Glutamatergic neuron (in vitro differentiated cells): Measurements from ENCODE around the gene ARHGAP31. TPM values are rescaled to one million over a fixed set of nuclear protein-coding genes. Genes with fewer than 3 reads are reported as not detected.

Experiments
- DNase-seq: peaks from one replicate; pipeline ENCODE4 v3.0.0; 2022
- H3K27ac Mint-ChIP-seq: one replicate; pipeline ENCODE4 v1.8.0; 2020; ENCODE audit warnings: mild to moderate bottlenecking, mixed read lengths, inconsistent platforms; ENCODE audit not compliant: unreplicated experiment
- H3K27me3 Mint-ChIP-seq: one replicate; pipeline ENCODE4 v1.8.0; 2020; ENCODE audit warnings: mild to moderate bottlenecking, moderate library complexity, mixed read lengths, inconsistent platforms; ENCODE audit not compliant: unreplicated experiment
- H3K36me3 Mint-ChIP-seq: one replicate; pipeline ENCODE4 v1.8.0; 2020; ENCODE audit warnings: mild to moderate bottlenecking, mixed read lengths, inconsistent platforms; ENCODE audit not compliant: unreplicated experiment
- H3K4me1 Mint-ChIP-seq: one replicate; pipeline ENCODE4 v1.8.0; 2020; ENCODE audit warnings: mild to moderate bottlenecking, low read depth, mixed read lengths, inconsistent platforms; ENCODE audit not compliant: unreplicated experiment
- H3K4me3 Mint-ChIP-seq: one replicate; pipeline ENCODE4 v1.8.0; 2020; ENCODE audit warnings: mild to moderate bottlenecking, mixed read lengths, inconsistent platforms; ENCODE audit not compliant: unreplicated experiment
- H3K9me3 Mint-ChIP-seq: one replicate; pipeline ENCODE4 v1.8.0; 2020; ENCODE audit warnings: mild to moderate bottlenecking, moderate library complexity, mixed read lengths, inconsistent platforms; ENCODE audit not compliant: unreplicated experiment
- total RNA-seq: library from RNA; stranded (reverse); fragmentation: NEBNext Ultra II Directional; extraction: Animal tissue kit (Norgen Biotek cat#: 25700); gene quantifications from one replicate; pipeline ENCODE4 v1.2.1, GENCODE V29; 2021; ENCODE audit not compliant: unreplicated experiment
- TF ChIP-seq, protein P1 (sequence below): fragments of 200-600 bp; sonication (generic); IDR thresholded peaks from one replicate; pipeline ENCODE4 v1.5.0; 2021; ENCODE audit not compliant: partially characterized antibody, unreplicated experiment

ARHGAP31 gene
- total RNA-seq, 1 donor from 2014 or later: 0.20 TPM

DNA sequence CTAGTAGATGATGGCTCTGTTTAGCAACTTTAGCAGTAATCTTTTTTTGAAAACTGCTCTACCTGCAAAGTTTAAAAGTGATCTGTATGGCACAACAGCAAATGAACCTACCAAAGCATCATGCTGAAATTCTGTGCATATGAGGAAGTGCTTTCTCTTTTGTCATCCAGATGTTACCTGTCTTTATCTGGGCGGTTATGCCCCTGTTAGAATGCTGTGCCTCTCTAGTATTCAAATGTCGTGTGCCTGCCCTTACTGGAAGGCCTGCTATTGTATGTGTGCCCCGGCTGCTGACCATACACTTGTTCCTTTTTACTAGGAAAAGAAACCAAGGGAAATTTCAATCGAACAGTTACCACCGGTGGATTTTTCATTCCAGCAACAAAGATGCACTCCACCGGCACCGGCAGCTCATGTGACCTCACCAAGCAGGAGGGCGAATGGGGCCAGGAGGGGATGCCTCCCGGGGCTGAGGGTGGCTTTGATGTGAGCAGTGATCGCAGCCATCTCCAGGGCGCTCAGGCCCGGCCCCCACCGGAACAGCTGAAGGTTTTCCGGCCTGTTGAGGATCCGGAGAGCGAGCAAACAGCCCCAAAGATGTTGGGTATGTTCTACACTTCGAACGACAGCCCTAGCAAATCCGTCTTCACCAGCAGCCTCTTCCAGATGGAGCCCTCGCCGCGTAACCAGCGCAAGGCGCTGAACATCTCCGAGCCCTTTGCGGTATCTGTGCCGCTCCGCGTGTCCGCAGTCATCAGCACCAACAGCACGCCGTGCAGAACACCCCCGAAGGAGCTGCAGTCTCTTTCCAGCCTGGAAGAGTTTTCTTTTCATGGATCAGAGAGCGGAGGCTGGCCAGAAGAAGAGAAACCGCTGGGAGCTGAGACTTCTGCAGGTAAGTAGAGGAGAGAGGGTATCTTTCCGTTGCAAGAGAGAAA, 107.6 kb downstream of the ARHGAP31 start:
- DNase-seq: peak; percentile 19
- peaks cover under 1% of the 10 kb centered on the region for H3K27me3 Mint-ChIP-seq
- TF ChIP-seq, protein P1, sequence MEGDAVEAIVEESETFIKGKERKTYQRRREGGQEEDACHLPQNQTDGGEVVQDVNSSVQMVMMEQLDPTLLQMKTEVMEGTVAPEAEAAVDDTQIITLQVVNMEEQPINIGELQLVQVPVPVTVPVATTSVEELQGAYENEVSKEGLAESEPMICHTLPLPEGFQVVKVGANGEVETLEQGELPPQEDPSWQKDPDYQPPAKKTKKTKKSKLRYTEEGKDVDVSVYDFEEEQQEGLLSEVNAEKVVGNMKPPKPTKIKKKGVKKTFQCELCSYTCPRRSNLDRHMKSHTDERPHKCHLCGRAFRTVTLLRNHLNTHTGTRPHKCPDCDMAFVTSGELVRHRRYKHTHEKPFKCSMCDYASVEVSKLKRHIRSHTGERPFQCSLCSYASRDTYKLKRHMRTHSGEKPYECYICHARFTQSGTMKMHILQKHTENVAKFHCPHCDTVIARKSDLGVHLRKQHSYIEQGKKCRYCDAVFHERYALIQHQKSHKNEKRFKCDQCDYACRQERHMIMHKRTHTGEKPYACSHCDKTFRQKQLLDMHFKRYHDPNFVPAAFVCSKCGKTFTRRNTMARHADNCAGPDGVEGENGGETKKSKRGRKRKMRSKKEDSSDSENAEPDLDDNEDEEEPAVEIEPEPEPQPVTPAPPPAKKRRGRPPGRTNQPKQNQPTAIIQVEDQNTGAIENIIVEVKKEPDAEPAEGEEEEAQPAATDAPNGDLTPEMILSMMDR: no peak

DNA sequence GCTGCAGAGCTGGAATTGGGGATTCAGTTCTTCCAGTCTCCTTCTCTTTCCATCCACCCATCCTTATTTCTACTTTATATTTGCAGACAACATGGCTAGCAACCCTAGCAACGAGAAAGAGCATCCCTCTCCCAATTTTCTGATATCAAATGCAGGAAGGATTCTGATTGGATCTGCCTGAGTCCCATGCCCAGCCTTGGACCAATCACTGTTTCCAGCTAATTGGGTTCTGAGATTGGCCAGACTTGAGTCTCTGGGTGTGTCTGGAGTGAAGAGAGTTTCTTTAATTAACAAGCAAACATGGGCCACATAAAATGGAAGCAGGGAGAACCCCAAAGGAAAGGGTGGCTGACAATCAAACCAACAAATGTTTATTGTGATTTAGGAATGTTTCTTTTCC, 108.6 kb downstream of the ARHGAP31 start:
- no peak for DNase-seq
- no peaks in the 10 kb centered on the region for H3K27me3 Mint-ChIP-seq
- no peaks in the 10 kb centered on the region for H3K36me3 Mint-ChIP-seq
- no peak overlapping the region for H3K27ac Mint-ChIP-seq
- H3K9me3 Mint-ChIP-seq: no peaks in the 10 kb centered on the region
- H3K4me1 Mint-ChIP-seq: no peaks in the 10 kb centered on the region
- no peak overlapping the region for H3K4me3 Mint-ChIP-seq
- TF ChIP-seq, protein P1: no peak

More for the DNA sequence above, 107.6 kb downstream of the ARHGAP31 start:
- Mint-ChIP-seq H3K36me3 (no peaks in the 10 kb centered on the region), H3K9me3 (no peaks in the 10 kb centered on the region), H3K27ac (no peak overlapping the region), H3K4me1 (no peaks in the 10 kb centered on the region), H3K4me3 (no peak overlapping the region)

DNA sequence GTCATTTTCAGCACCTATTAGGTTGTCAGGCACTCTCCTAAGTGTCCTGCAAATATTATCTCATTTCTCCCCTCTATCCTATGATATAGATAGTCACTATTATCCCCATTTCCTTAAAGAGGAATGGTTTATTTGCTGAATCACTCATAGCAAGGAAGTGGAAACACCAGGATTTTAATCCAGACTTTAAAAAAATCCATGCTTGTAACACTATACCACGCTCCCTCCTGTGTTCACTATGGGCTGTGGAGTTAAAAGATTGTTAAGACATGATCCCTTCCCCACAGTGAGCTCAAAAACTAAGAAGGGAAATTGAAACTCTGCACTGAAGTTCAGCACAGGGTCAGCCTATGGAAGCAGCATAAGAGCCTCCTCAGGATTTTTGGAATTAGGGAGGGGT, 109.0 kb downstream of the ARHGAP31 start:
- no peak overlapping the region for H3K4me3 Mint-ChIP-seq
- H3K4me1 Mint-ChIP-seq: no peaks in the 10 kb centered on the region
- no peak for DNase-seq
- TF ChIP-seq, protein P1: no peak
- H3K9me3 Mint-ChIP-seq: no peaks in the 10 kb centered on the region
- no peaks in the 10 kb centered on the region for H3K27me3 Mint-ChIP-seq
- no peak overlapping the region for H3K27ac Mint-ChIP-seq
- no peaks in the 10 kb centered on the region for H3K36me3 Mint-ChIP-seq

DNA sequence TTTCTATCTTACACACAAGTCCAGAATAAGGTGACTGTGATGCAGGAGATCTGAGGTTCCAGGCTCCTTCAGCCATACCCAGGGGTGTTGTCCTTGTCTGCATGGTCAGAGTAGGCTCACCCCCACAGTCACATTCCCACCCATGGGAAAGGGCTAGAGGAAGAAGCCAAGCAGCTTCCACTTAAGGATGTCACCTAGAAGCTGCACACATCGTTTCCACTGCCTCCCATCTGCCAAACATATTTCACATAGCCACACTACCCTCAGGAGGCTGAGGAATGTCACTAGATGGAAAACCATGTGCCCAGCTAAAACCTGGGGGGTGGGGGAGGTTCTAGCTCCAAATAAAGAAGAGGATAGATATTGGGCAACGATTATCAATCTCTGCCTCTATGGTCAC, 111.1 kb downstream of the ARHGAP31 start:
- H3K27ac Mint-ChIP-seq: no peak overlapping the region
- no peak for DNase-seq
- H3K36me3 Mint-ChIP-seq: peaks cover 4% of the 10 kb centered on the region
- TF ChIP-seq, protein P1: no peak
- no peaks in the 10 kb centered on the region for H3K9me3 Mint-ChIP-seq
- no peak overlapping the region for H3K4me3 Mint-ChIP-seq
- H3K4me1 Mint-ChIP-seq: no peaks in the 10 kb centered on the region
- no peaks in the 10 kb centered on the region for H3K27me3 Mint-ChIP-seq
